B cell (primary cell): ENCODE data around the gene CACNG6. TPM values are rescaled to one million over a fixed set of nuclear protein-coding genes. Genes with fewer than 3 reads are reported as not detected.

Experiments
- ATAC-seq: fragments of 200-7000 bp; cut with Tn5 transposase; one replicate; pipeline ENCODE4 v1.10.0; 2021; ENCODE audit warnings: low read depth, mild to moderate bottlenecking, moderate number of reproducible peaks, moderate library complexity
- CTCF ChIA-PET: fragments of 350-600 bp; sonication (Branson Sonifier 250); formaldehyde crosslinking; loops from one replicate; lab custom pipeline; 2021; ENCODE audit warnings: antibody characterized with exemption, inconsistent platforms; lab: Charles Lee
- POLR2A ChIA-PET: fragments of 350-600 bp; sonication (Branson Sonifier 250); formaldehyde crosslinking; loops from one replicate; lab custom pipeline; 2021; ENCODE audit warnings: antibody characterized with exemption; lab: Charles Lee
- DNase-seq: peaks from one replicate; pipeline ENCODE4 v3.0.0; 2013
- H2AFZ ChIP-seq: 2 replicates; pipeline ENCODE4 v1.6.1; 2012; ENCODE audit warnings: mild to moderate bottlenecking, low read depth, low read length; ENCODE audit not compliant: insufficient read depth, poor library complexity, severe bottlenecking
- H3K27ac ChIP-seq, 2 donors: 1 replicate in 1 of 2; 2 replicates in 1 of 2; pipeline ENCODE4 v1.5.1; 2012 to 2013; ENCODE audit warnings: low read length in 2 of 2, mild to moderate bottlenecking in 2 of 2, moderate library complexity in 1 of 2
- H3K27me3 ChIP-seq, 4 experiments: fragments of 200-600 bp in 1 of 4; sonication (generic) in 1 of 4; replicated peaks in 1 of 4; 1 replicate in 2 of 4; 2 replicates in 2 of 4; pipeline versions ENCODE4 v1.6.1 to v1.7.0; 2013 to 2016; ENCODE audit warnings: low read length in 3 of 4, mild to moderate bottlenecking in 2 of 4, mixed read lengths in 1 of 4, moderate library complexity in 1 of 4; ENCODE audit not compliant: insufficient read depth in 4 of 4, control insufficient read depth in 3 of 4; ENCODE audit errors: control extremely low read depth in 1 of 4
- H3K36me3 ChIP-seq, 2 experiments: replicated peaks in 1 of 2; 1 replicate in 1 of 2; 2 replicates in 1 of 2; pipeline versions ENCODE4 v1.6.1 to v1.7.1; 2013; ENCODE audit warnings: low read length in 1 of 2; ENCODE audit not compliant: insufficient read depth in 2 of 2, control insufficient read depth in 1 of 2; ENCODE audit errors: control extremely low read depth in 1 of 2, extremely low read depth in 1 of 2
- H3K4me1 ChIP-seq, 2 donors: fragments of 200-600 bp in 1 of 2; sonication (generic) in 1 of 2; 1 replicate in 1 of 2; 2 replicates in 1 of 2; pipeline versions ENCODE4 v1.5.1 to v1.6.1; 2013 to 2017; ENCODE audit warnings: low read length in 2 of 2; ENCODE audit not compliant: control insufficient read depth in 2 of 2, insufficient read depth in 2 of 2
- H3K4me2 ChIP-seq: replicated peaks from 2 replicates; pipeline ENCODE3; 2012; ENCODE audit warnings: mild to moderate bottlenecking, low read depth, low read length; ENCODE audit not compliant: poor library complexity, severe bottlenecking
- H3K4me3 ChIP-seq, 5 experiments: fragments of 200-600 bp in 1 of 5; sonication (generic) in 1 of 5; 1 replicate in 3 of 5; 2 replicates in 2 of 5; pipeline versions ENCODE4 v1.5.1 to v1.7.0; 2011 to 2016; ENCODE audit warnings: low read length in 4 of 5, mild to moderate bottlenecking in 4 of 5, low read depth in 2 of 5, control low read depth in 1 of 5, moderate library complexity in 1 of 5; ENCODE audit not compliant: insufficient read depth in 1 of 5; ENCODE audit errors: control extremely low read depth in 1 of 5, extremely low read depth in 1 of 5
- H3K79me2 ChIP-seq: fragments of 200-600 bp; sonication (generic); one replicate; pipeline ENCODE4 v1.6.0; 2016; ENCODE audit warnings: low read length; ENCODE audit not compliant: control insufficient read depth, insufficient read depth
- H3K9ac ChIP-seq: fragments of 200-600 bp; sonication (generic); 2 replicates; pipeline ENCODE4 v1.6.1; 2017; ENCODE audit warnings: mild to moderate bottlenecking, low read length, moderate library complexity
- H3K9me3 ChIP-seq, 3 donors: one replicate each; pipeline versions ENCODE4 v1.6.1 to v1.7.1; 2013; ENCODE audit warnings: low read length in 2 of 3; ENCODE audit not compliant: control insufficient read depth in 2 of 3, insufficient read depth in 1 of 3; ENCODE audit errors: control extremely low read depth in 1 of 3
- H4K20me1 ChIP-seq: 2 replicates; pipeline ENCODE4 v1.6.0; 2012; ENCODE audit warnings: mild to moderate bottlenecking, low read length; ENCODE audit not compliant: insufficient read depth, control insufficient read depth, poor library complexity, severe bottlenecking
- H3K27ac Mint-ChIP-seq: one replicate; pipeline ENCODE4 v1.8.0; 2021; ENCODE audit warnings: mixed read lengths
- H3K27me3 Mint-ChIP-seq: one replicate; pipeline ENCODE4 v1.8.0; 2021; ENCODE audit warnings: mixed read lengths
- H3K4me1 Mint-ChIP-seq: one replicate; pipeline ENCODE4 v1.8.0; 2021; ENCODE audit warnings: mixed read lengths
- H3K4me3 Mint-ChIP-seq: one replicate; pipeline ENCODE4 v1.8.0; 2021; ENCODE audit warnings: mixed read lengths
- H3K9me3 Mint-ChIP-seq: one replicate; pipeline ENCODE4 v1.8.0; 2022; ENCODE audit warnings: mixed read lengths; ENCODE audit not compliant: insufficient read depth
- EZH2 ChIP-seq: IDR thresholded peaks from 2 replicates; pipeline ENCODE4 v1.6.1; 2012; ENCODE audit warnings: borderline replicate concordance, low read depth, mild to moderate bottlenecking, moderate library complexity, low read length; ENCODE audit not compliant: insufficient read depth, poor library complexity, severe bottlenecking
- WGBS: methylation state at CpG from one replicate; pipeline ENCODE4 v1.1.5; 2013; ENCODE audit warnings: missing lambda C conversion rate; ENCODE audit not compliant: insufficient coverage; 5-methylcytosine and 5-hydroxymethylcytosine counted together
- intact Hi-C: fragments of 100-400 bp; cut with micrococcal nuclease; formaldehyde crosslinking; loops from one replicate; pipeline ENCODE4 v1.10.0; 2022
- polyA plus RNA-seq: library from polyadenylated mRNA; depleted of rRNA; stranded (reverse); fragments of >200 nt; gene quantifications from 2 replicates; pipeline ENCODE4 v1.2.3, GENCODE V29; 2012
- total RNA-seq, 2 donors: library from RNA; stranded (reverse); fragments of 120-200 nt in 1 of 2; gene quantifications; 1 replicate in 1 of 2; 2 replicates in 1 of 2; pipeline versions ENCODE4 v1.2.3 to v1.2.4, GENCODE V29; 2013 to 2022
- TF ChIP-seq, protein P1 (sequence below): fragments of 200-600 bp; IDR thresholded peaks from one replicate; pipeline ENCODE4 v1.8.0; 2022; ENCODE audit warnings: antibody characterized with exemption, mild to moderate bottlenecking

The CACNG6 gene
- total and polyA plus RNA-seq, 2 donors (not counting 1 experiment from before 2014, with no cell fraction given), result not detected

- no peak overlapping the region for H3K9ac ChIP-seq
- ATAC-seq (no peak), DNase-seq (peak; percentile 32)
- H3K4me2 ChIP-seq, result peak overlapping the region; percentile 62
- H3K27ac ChIP-seq, result no peak overlapping the region
- no peak overlapping the region for H3K4me3 Mint-ChIP-seq
- peaks cover 3% of the 10 kb centered on the region for H3K9me3 Mint-ChIP-seq
- H3K4me3 ChIP-seq, result peak overlapping the region in 3 of 5 experiments; percentile 4 to 39 (median 9)
- H3K4me1 Mint-ChIP-seq, result peaks cover 19% of the 10 kb centered on the region
- H3K79me2 ChIP-seq, result no peaks in the 10 kb centered on the region
- TF ChIP-seq, protein P1, sequence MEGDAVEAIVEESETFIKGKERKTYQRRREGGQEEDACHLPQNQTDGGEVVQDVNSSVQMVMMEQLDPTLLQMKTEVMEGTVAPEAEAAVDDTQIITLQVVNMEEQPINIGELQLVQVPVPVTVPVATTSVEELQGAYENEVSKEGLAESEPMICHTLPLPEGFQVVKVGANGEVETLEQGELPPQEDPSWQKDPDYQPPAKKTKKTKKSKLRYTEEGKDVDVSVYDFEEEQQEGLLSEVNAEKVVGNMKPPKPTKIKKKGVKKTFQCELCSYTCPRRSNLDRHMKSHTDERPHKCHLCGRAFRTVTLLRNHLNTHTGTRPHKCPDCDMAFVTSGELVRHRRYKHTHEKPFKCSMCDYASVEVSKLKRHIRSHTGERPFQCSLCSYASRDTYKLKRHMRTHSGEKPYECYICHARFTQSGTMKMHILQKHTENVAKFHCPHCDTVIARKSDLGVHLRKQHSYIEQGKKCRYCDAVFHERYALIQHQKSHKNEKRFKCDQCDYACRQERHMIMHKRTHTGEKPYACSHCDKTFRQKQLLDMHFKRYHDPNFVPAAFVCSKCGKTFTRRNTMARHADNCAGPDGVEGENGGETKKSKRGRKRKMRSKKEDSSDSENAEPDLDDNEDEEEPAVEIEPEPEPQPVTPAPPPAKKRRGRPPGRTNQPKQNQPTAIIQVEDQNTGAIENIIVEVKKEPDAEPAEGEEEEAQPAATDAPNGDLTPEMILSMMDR, result no peak
- TF ChIP-seq EZH2, result no peak
- WGBS, result 14% methylated on average over 62 of the region's 62 CpGs
- intact Hi-C loops, result no loop called here
- peaks cover 0 to 57% (median 34%) of the 10 kb centered on the region in 4 experiments for H3K27me3 ChIP-seq
- ChIA-PET CTCF (no interaction called here), POLR2A (no interaction called here)
- H3K36me3 ChIP-seq, result no peaks in the 10 kb centered on the region
- H2AFZ ChIP-seq, result peak overlapping the region; percentile 38
- no peak overlapping the region for H3K27ac Mint-ChIP-seq
- H3K9me3 ChIP-seq, result peaks cover 0 to 60% (median 11%) of the 10 kb centered on the region in 3 donors
- H4K20me1 ChIP-seq, result no peaks in the 10 kb centered on the region
- H3K27me3 Mint-ChIP-seq, result peaks cover 35% of the 10 kb centered on the region
- peaks cover 21 to 28% of the 10 kb centered on the region in 2 donors for H3K4me1 ChIP-seq
Observed at GRCh38 chr19:53982001-53982451, 9.4 kb upstream of the CACNG6 start.

- ChIA-PET POLR2A (no interaction called here), CTCF (no interaction called here)
- H3K4me3 Mint-ChIP-seq, result no peak overlapping the region
- H3K36me3 ChIP-seq, result no peaks in the 10 kb centered on the region
- peaks cover 0 to 51% (median 31%) of the 10 kb centered on the region in 4 experiments for H3K27me3 ChIP-seq
- ATAC-seq (no peak), DNase-seq (no peak)
- intact Hi-C loops, result no loop called here
- no peak overlapping the region for H3K27ac ChIP-seq
- H3K9me3 Mint-ChIP-seq, result peaks cover 3% of the 10 kb centered on the region
- no peaks in the 10 kb centered on the region for H4K20me1 ChIP-seq
- H3K27me3 Mint-ChIP-seq, result peaks cover 31% of the 10 kb centered on the region
- no peak overlapping the region for H3K4me3 ChIP-seq
- WGBS, result 4% methylated on average over 39 of the region's 61 CpGs
- H3K9me3 ChIP-seq, result peaks cover 0 to 59% (median 11%) of the 10 kb centered on the region in 3 donors
- peaks cover 15% of the 10 kb centered on the region for H3K4me1 Mint-ChIP-seq
- no peak overlapping the region for H3K27ac Mint-ChIP-seq
- TF ChIP-seq, protein P1, result no peak
- no peak for TF ChIP-seq EZH2
- H3K4me2 ChIP-seq, result peak overlapping the region; percentile 42
- H3K4me1 ChIP-seq, result peaks cover 18 to 23% of the 10 kb centered on the region in 2 donors
- no peak overlapping the region for H3K9ac ChIP-seq
- no peak overlapping the region for H2AFZ ChIP-seq
- no peaks in the 10 kb centered on the region for H3K79me2 ChIP-seq
Observed at GRCh38 chr19:53982611-53983010, 8.8 kb upstream of the CACNG6 start.
